ENCODE data around the gene RGS6.

DNA sequence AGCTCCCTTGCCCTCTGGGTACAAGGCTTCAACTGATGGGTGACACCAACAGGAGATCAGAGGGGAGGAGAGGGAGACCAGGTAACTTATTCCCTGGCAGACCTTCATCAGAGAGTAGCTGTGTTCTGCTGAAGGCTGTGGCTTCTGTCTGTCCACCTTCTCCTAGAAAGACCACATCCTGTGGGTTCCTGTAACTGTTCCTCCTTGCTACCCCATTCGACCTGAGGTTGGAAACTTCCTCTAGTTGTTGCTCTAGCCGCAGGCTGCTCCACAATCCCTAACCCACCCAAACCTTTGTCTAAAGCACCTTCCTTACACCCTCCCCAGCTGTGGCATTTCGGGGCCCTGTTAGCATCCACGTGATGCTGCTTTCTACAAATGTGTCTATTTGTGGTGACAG, 507.5 kb downstream of the RGS6 start:
- TF ChIP-seq, protein P1, sequence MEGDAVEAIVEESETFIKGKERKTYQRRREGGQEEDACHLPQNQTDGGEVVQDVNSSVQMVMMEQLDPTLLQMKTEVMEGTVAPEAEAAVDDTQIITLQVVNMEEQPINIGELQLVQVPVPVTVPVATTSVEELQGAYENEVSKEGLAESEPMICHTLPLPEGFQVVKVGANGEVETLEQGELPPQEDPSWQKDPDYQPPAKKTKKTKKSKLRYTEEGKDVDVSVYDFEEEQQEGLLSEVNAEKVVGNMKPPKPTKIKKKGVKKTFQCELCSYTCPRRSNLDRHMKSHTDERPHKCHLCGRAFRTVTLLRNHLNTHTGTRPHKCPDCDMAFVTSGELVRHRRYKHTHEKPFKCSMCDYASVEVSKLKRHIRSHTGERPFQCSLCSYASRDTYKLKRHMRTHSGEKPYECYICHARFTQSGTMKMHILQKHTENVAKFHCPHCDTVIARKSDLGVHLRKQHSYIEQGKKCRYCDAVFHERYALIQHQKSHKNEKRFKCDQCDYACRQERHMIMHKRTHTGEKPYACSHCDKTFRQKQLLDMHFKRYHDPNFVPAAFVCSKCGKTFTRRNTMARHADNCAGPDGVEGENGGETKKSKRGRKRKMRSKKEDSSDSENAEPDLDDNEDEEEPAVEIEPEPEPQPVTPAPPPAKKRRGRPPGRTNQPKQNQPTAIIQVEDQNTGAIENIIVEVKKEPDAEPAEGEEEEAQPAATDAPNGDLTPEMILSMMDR (conservative IDR thresholded peaks at IDR 0.05): no peak
- TF ChIP-seq ZFX (IDR thresholded peaks at IDR 0.05): no peak
